ENCODE results near the gene SRRM5.
"Not testable (repeated sequence)": the region's sequence is repeated elsewhere in the genome, so short reads cannot be mapped to it uniquely, and the experiment has no call there.

Gene SRRM5

DNA sequence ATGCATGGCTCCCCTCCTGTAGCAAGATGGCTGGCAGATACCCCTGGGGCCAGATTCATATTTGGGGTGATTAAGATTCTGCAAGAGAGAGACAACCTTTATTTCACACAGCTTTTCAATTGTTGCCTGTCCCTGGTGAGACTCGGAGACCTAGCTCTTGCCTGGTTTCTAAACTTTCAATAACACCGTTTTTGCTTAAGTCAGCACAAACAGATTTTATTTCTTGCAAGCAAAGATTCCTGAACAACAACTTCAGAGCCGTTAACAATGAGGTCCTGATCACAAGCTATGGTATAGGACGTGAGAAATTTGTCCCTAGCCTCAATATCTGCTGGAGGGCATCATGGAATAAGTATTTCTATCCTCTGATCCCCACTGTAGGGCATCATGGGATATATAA is 30.6 kb downstream of the SRRM5 start:
- TF ChIP-seq POLR2A (IDR thresholded peaks at IDR 0.05; ENCODE audit: low read length) = no peak
- TF ChIP-seq GATA1 (IDR thresholded peaks at IDR 0.05; ENCODE audit: low read depth, low read length) = no peak
- no peak for DNase-seq

DNA sequence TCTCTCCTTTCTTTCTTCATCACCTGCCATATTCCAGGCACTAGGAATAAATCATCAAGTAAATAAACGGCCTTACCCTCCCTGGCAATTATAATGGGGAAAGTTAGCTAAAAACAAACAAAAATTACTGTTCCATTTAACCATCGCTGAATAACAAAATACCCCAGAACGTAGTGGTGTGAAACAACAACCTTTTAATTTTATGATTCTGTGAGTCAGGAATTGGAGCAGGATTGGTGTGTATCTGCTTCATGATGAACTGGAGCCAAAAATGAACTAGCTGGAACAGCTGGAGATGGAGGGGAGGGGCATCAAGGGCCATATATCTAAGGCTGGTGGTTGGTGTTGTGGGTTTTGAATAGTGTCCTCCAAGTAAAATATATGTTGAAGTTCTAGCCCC is 31.4 kb downstream of the SRRM5 start:
- TF ChIP-seq GATA1 (IDR thresholded peaks at IDR 0.05; ENCODE audit: low read depth, low read length) = no peak
- no peak for DNase-seq

DNA sequence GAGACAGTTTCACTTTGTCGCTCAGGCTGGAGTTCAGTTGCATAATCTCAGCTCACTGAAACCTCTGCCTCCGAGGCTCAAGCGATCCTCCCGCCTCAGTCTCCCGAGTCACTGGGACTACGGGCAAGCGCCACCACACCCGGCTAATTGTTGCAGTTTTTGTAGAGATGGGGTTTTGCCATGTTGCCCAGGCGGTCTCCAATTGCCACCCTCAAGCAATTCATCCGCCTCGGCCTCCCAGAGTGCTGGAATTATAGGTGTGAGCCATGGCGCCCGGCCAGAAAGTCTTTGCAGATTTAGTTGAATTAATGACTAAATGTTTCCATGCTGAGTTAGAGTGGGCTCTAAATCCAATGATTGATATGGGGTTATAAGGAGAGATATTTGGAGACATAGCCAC is 32.3 kb downstream of the SRRM5 start:
- TF ChIP-seq POLR2A (IDR thresholded peaks at IDR 0.05; ENCODE audit: low read length) (no peak), GATA1 (IDR thresholded peaks at IDR 0.05; ENCODE audit: low read depth, low read length) (no peak)

DNA sequence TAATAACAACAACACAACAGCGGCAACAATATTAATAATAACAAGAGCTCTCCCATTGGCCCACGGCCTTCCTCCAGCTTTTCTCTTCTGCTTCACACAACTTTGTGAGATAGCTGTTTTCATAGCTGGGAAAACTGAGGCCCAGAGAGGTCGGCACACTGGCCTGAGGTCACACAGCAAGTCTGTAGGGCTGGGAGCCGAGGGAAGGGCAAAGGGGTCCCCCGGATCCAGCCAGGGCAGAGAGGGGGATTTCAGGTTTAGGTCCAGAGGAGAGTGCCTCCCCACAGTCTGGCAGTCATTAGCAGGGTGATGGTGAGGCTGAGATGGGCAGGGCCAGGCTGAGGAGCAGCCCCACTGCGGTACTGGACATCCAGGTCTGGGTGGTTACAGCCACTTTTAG is 36.7 kb downstream of the SRRM5 start:
- TF ChIP-seq GATA1 (IDR thresholded peaks at IDR 0.05; ENCODE audit: low read depth, low read length) (no peak), POLR2A (IDR thresholded peaks at IDR 0.05; ENCODE audit: low read length) (no peak)
- no peak for DNase-seq

More for the DNA sequence above, 32.3 kb downstream of the SRRM5 start:
- DNase-seq = no peak

DNA sequence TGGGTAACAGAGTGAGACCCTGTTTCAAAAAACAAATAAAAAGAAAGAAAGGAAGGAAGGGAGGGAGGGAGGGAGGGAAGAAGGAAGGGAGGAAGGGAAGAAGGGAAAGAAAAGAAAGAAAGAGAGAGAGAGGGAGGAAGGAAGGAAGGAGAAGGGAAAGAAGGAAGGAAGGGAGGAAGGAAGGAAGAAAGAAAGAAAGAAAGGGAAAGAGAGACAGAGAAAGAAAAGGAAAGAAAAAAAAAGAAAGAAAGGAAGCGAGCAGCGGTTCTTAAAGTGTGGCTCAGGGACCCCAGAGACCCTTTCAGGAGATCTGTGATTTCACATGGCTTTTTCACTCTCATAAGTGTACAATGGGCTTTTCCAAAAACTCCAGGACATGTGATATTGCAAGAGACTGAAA is 37.6 kb downstream of the SRRM5 start:
- TF ChIP-seq GATA1 (IDR thresholded peaks at IDR 0.05; ENCODE audit: low read depth, low read length) = no peak
- TF ChIP-seq POLR2A (IDR thresholded peaks at IDR 0.05; ENCODE audit: low read length) = no peak
- no peak for DNase-seq

DNA sequence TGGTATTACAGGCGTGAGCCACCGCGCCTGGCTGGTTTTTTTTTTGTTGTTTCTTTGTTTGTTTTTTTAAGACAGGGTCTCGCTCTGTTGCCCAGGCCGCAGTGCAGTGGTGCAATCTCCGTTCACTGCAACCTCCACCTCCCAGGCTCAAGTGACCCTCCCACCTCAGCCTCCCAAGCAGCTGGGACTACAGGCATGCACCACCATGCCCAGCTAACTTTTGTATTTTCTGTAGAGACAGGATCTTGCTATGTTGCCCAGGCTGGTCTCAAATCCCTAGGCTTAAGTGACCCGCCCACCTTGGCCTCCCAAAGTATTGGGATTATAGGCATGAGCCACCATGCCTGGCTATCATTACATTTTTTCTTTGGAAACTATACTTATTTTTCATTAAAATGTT is 38.4 kb downstream of the SRRM5 start:
- DNase-seq = not testable (repeated sequence)

DNA sequence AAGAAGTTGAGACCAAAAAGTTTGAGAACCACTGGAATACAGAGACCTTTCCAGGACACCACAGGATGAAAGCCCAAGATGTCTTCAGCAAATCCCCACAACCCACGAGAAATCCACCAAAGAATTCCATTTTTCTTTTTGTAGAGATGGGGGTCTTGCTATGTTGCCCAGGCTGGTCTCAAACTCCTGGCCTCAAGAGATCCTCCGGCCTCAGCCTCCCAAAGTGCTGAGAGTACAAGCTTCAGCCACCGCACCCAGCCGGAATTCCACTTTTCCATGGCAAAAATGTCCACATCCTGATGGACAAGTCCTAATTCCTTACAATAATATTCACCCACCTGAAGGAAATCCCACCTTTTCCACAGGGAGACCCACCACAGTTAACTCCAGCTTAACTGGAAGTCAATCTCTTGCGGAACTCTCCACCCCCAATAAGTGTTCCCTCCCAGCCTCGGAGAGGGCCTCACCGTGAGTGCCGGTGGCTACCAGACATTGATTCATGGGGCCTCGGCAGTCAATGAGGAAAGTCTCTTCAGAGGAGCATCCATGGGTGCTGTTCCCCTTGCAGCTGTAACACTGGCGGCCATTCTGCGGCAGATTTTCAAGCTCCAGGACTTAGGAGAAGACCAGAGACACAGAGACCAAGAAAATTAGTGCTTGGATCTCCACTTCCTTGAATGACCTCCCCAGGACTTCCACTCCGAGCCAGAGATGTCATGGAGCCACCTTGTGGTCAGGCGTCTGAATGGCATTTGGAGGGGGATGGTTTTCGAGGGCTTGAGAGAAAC is 40.1 kb downstream of the SRRM5 start:
- peak; percentile 71 to 77 for DNase-seq
- no peak for TF ChIP-seq GATA1 (IDR thresholded peaks at IDR 0.05; ENCODE audit: low read depth, low read length)

DNA sequence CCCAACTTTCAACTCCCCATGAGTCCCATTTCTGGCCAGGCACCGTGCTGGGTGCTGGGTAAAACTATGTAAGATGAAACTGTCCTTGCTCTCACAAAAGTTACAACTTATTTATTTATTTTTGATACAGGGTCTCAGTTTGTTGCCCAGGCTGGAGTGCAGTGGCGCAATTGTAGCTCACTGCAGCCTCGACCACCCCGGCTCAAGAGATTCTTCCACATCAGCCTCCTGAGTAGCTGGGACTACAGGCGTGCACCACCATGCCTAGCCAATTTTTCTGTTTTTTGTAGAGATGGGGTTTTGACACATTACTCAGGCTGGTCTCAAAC is 40.6 kb downstream of the SRRM5 start:
- DNase-seq = no peak

DNA sequence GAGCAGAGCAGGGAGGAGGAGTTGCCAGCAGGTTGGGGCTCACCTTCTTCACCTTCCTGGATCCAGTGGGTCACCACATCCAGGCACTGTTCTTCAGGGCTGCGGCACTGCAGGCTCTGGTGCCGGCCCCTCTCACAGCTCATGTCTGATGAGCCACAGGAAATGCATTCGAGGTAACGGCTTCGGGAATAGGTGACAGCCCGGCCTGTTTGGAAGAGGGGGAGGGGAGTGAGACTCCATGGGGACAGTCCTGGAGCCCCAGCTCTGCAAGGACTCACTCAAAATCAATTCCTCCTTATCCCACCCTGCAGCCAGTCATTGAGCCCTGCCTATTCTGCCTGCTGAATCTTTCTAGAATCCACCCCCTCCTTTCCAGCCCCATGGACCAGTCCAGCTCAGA is 44.5 kb downstream of the SRRM5 start:
- TF ChIP-seq GATA1 (IDR thresholded peaks at IDR 0.05; ENCODE audit: low read depth, low read length) (no peak), POLR2A (IDR thresholded peaks at IDR 0.05; ENCODE audit: low read length) (no peak)
- DNase-seq = no peak

More for the DNA sequence above, 40.6 kb downstream of the SRRM5 start:
- TF ChIP-seq POLR2A (IDR thresholded peaks at IDR 0.05; ENCODE audit: low read length) = no peak
- TF ChIP-seq GATA1 (IDR thresholded peaks at IDR 0.05; ENCODE audit: low read depth, low read length) = no peak

DNA sequence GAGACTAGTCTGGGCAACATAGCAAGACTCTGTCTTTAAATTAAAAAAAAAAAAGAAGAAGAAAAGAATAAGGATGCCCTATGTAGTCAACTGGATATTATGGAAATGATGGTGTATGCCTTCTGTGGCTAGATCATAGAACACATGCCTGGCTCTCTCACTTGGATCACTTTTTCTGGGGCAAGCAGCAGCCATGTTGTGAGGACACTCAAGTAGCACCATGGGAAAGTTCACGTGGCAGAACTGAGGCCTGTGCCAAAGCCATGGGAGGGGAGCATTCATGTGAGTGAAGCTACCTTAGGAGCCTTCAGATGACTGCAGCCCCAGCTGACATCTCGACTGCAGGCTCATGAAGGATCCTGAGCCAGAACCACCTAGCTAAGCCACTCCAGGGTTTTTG is 46.1 kb downstream of the SRRM5 start:
- no peak for TF ChIP-seq POLR2A (IDR thresholded peaks at IDR 0.05; ENCODE audit: low read length)
- no peak for TF ChIP-seq GATA1 (IDR thresholded peaks at IDR 0.05; ENCODE audit: low read depth, low read length)
- no peak for DNase-seq

DNA sequence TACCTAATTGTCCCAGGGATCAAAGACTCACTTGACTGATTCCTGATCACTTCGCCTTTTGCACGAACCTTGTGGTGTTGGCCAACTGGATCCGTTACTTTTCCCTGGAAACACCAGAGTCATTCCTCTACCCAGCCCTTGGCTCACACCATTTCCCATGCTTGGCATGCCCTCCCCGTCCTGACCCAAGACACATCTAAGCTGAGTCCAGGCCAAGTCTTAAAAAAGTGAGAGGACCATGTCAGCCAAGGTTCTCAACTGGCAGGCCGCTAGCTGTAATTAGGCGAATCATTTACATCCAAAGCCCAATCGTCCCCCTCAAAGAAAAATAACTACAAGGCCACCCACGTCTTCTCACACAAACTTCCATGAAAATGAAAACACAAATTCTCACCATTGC is 46.6 kb downstream of the SRRM5 start:
- no peak for DNase-seq
- no peak for TF ChIP-seq GATA1 (IDR thresholded peaks at IDR 0.05; ENCODE audit: low read depth, low read length)
- no peak for TF ChIP-seq POLR2A (IDR thresholded peaks at IDR 0.05; ENCODE audit: low read length)

DNA sequence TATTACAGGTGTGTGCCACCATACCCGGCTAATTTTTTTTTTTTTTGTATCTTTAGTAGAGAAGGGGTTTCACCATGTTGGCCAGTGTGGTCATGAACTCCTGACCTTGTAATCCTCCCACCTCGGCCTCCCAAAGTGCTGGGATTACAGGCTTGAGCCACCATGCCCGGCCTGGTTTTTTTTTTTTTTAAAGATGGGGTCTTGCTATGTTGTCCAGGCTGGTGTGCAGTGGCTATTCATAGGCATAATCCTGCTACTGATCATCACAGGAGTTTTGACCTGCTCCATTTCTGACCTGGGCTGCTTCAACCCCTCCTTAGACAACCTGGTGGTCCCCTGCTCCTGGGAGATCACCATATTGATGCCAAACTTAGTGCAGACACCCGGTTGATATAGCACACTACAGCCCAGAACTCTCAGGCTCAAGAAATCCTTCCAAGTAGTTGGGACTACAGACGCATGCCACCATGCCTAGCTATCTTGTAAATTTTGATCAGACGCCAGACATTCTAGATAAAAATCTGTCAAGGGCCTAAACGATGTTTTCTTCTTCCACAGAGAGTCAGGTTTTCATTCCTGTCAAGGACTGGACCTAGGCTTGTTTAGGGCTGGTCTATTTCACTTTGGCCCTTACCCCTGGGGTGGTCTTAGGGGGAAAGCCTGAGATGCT is 48.5 kb downstream of the SRRM5 start:
- TF ChIP-seq POLR2A (IDR thresholded peaks at IDR 0.05; ENCODE audit: low read length) (no peak), GATA1 (IDR thresholded peaks at IDR 0.05; ENCODE audit: low read depth, low read length) (no peak)
- no peak for DNase-seq

DNA sequence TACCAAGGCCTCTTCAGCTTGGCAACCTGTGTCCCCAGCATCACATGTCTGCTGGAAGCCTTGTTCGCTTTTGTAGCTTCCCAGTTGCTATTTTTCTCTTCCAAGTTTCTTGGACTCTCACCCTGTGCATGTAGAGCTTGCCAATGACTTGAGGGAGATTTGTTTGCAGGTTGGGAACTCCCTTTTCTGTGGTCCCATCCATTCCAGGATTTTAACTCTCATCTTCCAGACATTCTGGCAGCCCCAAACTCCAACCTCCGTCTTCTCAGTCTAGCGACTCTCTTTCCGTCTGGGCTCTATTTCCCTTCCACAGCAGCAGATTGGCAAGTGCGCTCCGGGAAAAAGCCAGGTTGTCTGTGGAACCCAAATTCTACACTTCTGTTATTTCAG is 49.1 kb downstream of the SRRM5 start:
- no peak for DNase-seq
- TF ChIP-seq GATA1 (IDR thresholded peaks at IDR 0.05; ENCODE audit: low read depth, low read length) (no peak), POLR2A (IDR thresholded peaks at IDR 0.05; ENCODE audit: low read length) (no peak)

DNA sequence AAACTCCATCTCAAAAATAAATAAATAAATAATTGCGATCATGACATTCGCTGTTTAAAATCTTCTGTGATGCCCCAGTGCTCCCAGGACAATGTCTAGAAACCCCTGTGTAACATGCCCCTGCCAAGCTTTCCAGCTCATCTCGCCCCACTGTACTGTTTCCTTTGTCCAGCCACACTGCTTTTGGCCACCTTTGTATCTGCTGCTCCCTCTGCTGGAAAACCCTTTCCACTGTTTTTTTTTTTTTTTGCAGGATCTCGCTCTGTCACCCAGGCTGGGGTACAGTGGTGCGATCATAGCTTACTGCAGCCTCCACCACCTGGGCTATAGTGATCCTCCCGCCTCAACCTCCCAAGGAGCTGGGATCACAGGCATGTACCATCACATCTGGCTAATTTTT is 50.6 kb downstream of the SRRM5 start:
- TF ChIP-seq POLR2A (IDR thresholded peaks at IDR 0.05; ENCODE audit: low read length) (no peak), GATA1 (IDR thresholded peaks at IDR 0.05; ENCODE audit: low read depth, low read length) (no peak)
- peak; percentile 12 to 25 for DNase-seq

DNA sequence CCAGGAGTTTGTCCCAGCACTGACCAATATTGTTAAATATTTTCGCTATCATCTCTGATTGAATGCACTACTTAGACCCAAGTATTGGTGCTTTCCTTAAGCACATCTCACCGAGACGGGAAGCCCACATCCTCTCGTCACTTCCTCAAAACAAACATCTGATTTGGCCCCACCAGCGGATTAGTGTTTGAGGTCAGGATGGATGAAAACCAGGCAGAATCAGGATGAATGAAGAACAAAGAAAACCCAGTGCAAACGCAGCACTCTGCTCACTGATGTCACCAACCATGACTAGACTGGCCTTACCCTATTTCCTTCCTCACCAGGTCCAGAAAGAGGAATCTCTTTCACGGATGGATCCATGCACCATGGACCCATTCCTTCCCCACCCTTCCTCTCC is 52.1 kb downstream of the SRRM5 start:
- TF ChIP-seq GATA1 (IDR thresholded peaks at IDR 0.05; ENCODE audit: low read depth, low read length) (no peak), POLR2A (IDR thresholded peaks at IDR 0.05; ENCODE audit: low read length) (no peak)
- no peak for DNase-seq
